ENCODE measurements around the gene NABP2. TPM values are rescaled to one million over a fixed set of nuclear protein-coding genes. Genes with fewer than 3 reads are reported as not detected.

Gene NABP2
- total RNA-seq, 1 experiment from 2014 or later: 49.0 TPM

GRCh38 chr12:56236091-56236490 is 11.9 kb downstream of the NABP2 start:
- H3K27me3 Mint-ChIP-seq (ENCODE audit: low read depth): peaks cover 13% of the 10 kb centered on the region
- DNase-seq: no peak

More at GRCh38 chr12:56236091-56236490, 11.9 kb downstream of the NABP2 start:
- no peak overlapping the region for H4K5ac ChIP-seq (ENCODE audit: insufficient read length, low read depth, low read length)
- H2AK5ac ChIP-seq (ENCODE audit: insufficient read length, low read length): no peak overlapping the region
- H3K79me2 ChIP-seq (ENCODE audit: insufficient read depth, low read length): no peaks in the 10 kb centered on the region
- Mint-ChIP-seq H3K9me3 (no peaks in the 10 kb centered on the region), H3K4me1 (peaks cover 2 to 10% of the 10 kb centered on the region in 2 experiments; a peak in 1 of 4 replicates), H3K27ac (no peak overlapping the region; a peak in 1 of 7 replicates), H3K36me3 (ENCODE audit: insufficient read depth in 1 of 3, low read depth in 3 of 3) (peaks cover 11 to 22% (median 18%) of the 10 kb centered on the region in 3 experiments; a peak in 6 of 7 replicates), H3K4me3 (no peak overlapping the region)
- no peaks in the 10 kb centered on the region for H3K79me1 ChIP-seq (ENCODE audit: insufficient read depth, low read depth, low read length, poor library complexity, severe bottlenecking)
- H3K56ac ChIP-seq (ENCODE audit: insufficient read length, low read depth, low read length): no peak overlapping the region
- no peak overlapping the region for H3K27ac ChIP-seq (ENCODE audit: insufficient read length, low read depth, low read length)
- H2BK15ac ChIP-seq (ENCODE audit: low read depth, low read length): no peak overlapping the region
- no peak overlapping the region for H4K8ac ChIP-seq (replicated peaks; ENCODE audit: insufficient read length, low read depth, low read length)
- H3K9me3 ChIP-seq (ENCODE audit: control insufficient read depth, low read depth, low read length): no peaks in the 10 kb centered on the region
- no peak overlapping the region for H3K14ac ChIP-seq (ENCODE audit: insufficient read depth, low read length)
- no peak overlapping the region for H3K23ac ChIP-seq (ENCODE audit: insufficient read length, low read depth, low read length)
- no peak overlapping the region for H2BK12ac ChIP-seq (ENCODE audit: insufficient read length, low read depth, low read length)
- H3T11ph ChIP-seq (ENCODE audit: low read length): no peak overlapping the region
- no peak overlapping the region for H3K9ac ChIP-seq (ENCODE audit: extremely low read depth, insufficient read length, low read length)
- no peak overlapping the region for H2BK5ac ChIP-seq (ENCODE audit: insufficient read length, low read length)
- H4K20me1 ChIP-seq (ENCODE audit: control insufficient read depth, insufficient read depth, insufficient read length): no peaks in the 10 kb centered on the region
- no peak overlapping the region for H3K18ac ChIP-seq (ENCODE audit: insufficient read length, low read depth, low read length)
- H2BK120ac ChIP-seq (ENCODE audit: low read depth, low read length, poor library complexity, severe bottlenecking): no peak overlapping the region
- H4K91ac ChIP-seq (ENCODE audit: insufficient read length, low read depth, low read length): no peak overlapping the region
- no peaks in the 10 kb centered on the region for H3K4me1 ChIP-seq (ENCODE audit: insufficient read depth, low read length)
- no peak overlapping the region for H3K4ac ChIP-seq (ENCODE audit: low read depth, low read length)
- no peak overlapping the region for H2AFZ ChIP-seq (ENCODE audit: low read length)
- H2BK20ac ChIP-seq (ENCODE audit: low read depth, low read length, poor library complexity, severe bottlenecking): no peak overlapping the region
- no peaks in the 10 kb centered on the region for H3K27me3 ChIP-seq (ENCODE audit: insufficient read depth, low read length)
- H3K23me2 ChIP-seq (ENCODE audit: insufficient read length, low read depth, low read length, poor library complexity, severe bottlenecking): no peaks in the 10 kb centered on the region
- TF ChIP-seq, protein P1, sequence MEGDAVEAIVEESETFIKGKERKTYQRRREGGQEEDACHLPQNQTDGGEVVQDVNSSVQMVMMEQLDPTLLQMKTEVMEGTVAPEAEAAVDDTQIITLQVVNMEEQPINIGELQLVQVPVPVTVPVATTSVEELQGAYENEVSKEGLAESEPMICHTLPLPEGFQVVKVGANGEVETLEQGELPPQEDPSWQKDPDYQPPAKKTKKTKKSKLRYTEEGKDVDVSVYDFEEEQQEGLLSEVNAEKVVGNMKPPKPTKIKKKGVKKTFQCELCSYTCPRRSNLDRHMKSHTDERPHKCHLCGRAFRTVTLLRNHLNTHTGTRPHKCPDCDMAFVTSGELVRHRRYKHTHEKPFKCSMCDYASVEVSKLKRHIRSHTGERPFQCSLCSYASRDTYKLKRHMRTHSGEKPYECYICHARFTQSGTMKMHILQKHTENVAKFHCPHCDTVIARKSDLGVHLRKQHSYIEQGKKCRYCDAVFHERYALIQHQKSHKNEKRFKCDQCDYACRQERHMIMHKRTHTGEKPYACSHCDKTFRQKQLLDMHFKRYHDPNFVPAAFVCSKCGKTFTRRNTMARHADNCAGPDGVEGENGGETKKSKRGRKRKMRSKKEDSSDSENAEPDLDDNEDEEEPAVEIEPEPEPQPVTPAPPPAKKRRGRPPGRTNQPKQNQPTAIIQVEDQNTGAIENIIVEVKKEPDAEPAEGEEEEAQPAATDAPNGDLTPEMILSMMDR (conservative IDR thresholded peaks at IDR 0.05): no peak
- H3K4me2 ChIP-seq (ENCODE audit: insufficient read depth, insufficient read length, low read length): no peak overlapping the region
- no CpG with 5 or more reads among the region's 6 CpGs for WGBS (ENCODE audit: extremely low coverage, insufficient read length, low lambda C conversion rate)
